HEK293T (cell line): ENCODE data around the gene ZFC3H1.
A peak's percentile ranks its signal among the peaks of the same experiment; 100 is the strongest.

Source experiments
- CTCF ChIA-PET: fragments of 350-600 bp; formaldehyde crosslinking; extraction: SDS; loops from one replicate; lab custom pipeline; 2021; ENCODE audit warnings: antibody characterized with exemption, inconsistent platforms; lab: Yijun Ruan, JAX
- POLR2A ChIA-PET: fragments of 350-600 bp; formaldehyde crosslinking; extraction: SDS; loops from one replicate; lab custom pipeline; 2020; ENCODE audit warnings: antibody characterized with exemption, inconsistent platforms; lab: Yijun Ruan, JAX
- DNase-seq: peaks from one replicate; pipeline ENCODE4 v3.0.0; 2012; ENCODE audit warnings: mixed read lengths; ENCODE audit errors: extremely low spot score
- ARNT ChIP-seq: fragments of 450-650 bp; IDR thresholded peaks from 2 replicates; pipeline ENCODE4 v1.6.1; 2017; ENCODE audit warnings: mild to moderate bottlenecking
- BHLHE40 ChIP-seq: fragments of 450-650 bp; IDR thresholded peaks from 2 replicates; pipeline ENCODE4 v1.6.1; 2016; ENCODE audit warnings: mild to moderate bottlenecking, moderate library complexity, borderline replicate concordance
- CTBP1 ChIP-seq: fragments of 450-650 bp; IDR thresholded peaks from 2 replicates; pipeline ENCODE4 v1.6.1; 2016; ENCODE audit warnings: borderline replicate concordance
- ELF4 ChIP-seq: fragments of 450-650 bp; IDR thresholded peaks from 2 replicates; pipeline ENCODE4 v1.6.1; 2017; ENCODE audit warnings: antibody characterized with exemption
- FOXA1 ChIP-seq: fragments of 450-650 bp; IDR thresholded peaks from 2 replicates; pipeline ENCODE4 v1.6.1; 2016; ENCODE audit warnings: mild to moderate bottlenecking
- FOXK2 ChIP-seq: fragments of 450-650 bp; IDR thresholded peaks from 2 replicates; pipeline ENCODE4 v1.6.1; 2016; ENCODE audit warnings: mild to moderate bottlenecking
- FOXM1 ChIP-seq: fragments of 450-650 bp; IDR thresholded peaks from 2 replicates; pipeline ENCODE4 v1.6.1; 2017; ENCODE audit warnings: mild to moderate bottlenecking, borderline replicate concordance
- HDGF ChIP-seq: fragments of 450-650 bp; IDR thresholded peaks from 2 replicates; pipeline ENCODE4 v1.6.1; 2017; ENCODE audit warnings: antibody characterized with exemption, borderline replicate concordance
- L3MBTL2 ChIP-seq: fragments of 450-650 bp; conservative IDR thresholded peaks from 2 replicates; pipeline ENCODE4 v1.6.1; 2016; ENCODE audit warnings: mild to moderate bottlenecking
- LEF1 ChIP-seq: fragments of 450-650 bp; IDR thresholded peaks from 2 replicates; pipeline ENCODE4 v1.6.1; 2017; ENCODE audit warnings: mild to moderate bottlenecking, borderline replicate concordance
- NFRKB ChIP-seq: fragments of 450-650 bp; IDR thresholded peaks from 2 replicates; pipeline ENCODE4 v1.6.1; 2016; ENCODE audit warnings: mild to moderate bottlenecking, moderate library complexity
- PKNOX1 ChIP-seq: fragments of 450-650 bp; IDR thresholded peaks from 2 replicates; pipeline ENCODE4 v1.6.1; 2016
- SP1 ChIP-seq: fragments of 450-650 bp; IDR thresholded peaks from 2 replicates; pipeline ENCODE4 v1.6.1; 2017
- SUZ12 ChIP-seq: fragments of 450-650 bp; IDR thresholded peaks from 2 replicates; pipeline ENCODE4 v1.6.1; 2016; ENCODE audit warnings: mild to moderate bottlenecking
- TARDBP ChIP-seq: fragments of 450-650 bp; IDR thresholded peaks from 2 replicates; pipeline ENCODE4 v1.6.1; 2016
- ZNF384 ChIP-seq: fragments of 450-650 bp; IDR thresholded peaks from 2 replicates; pipeline ENCODE4 v1.6.1; 2016

Gene ZFC3H1

GRCh38 chr12:71663561-71664410 lies at the start of gene ZFC3H1, which contains the start of gene THAP2:
Gene ZFC3H1 (minus strand): TSS chr12:71663848. CDS start chr12:71663610, 238 bp downstream.
Gene THAP2 (plus strand): TSS chr12:71664301. CDS start chr12:71664510, 209 bp downstream.
- peak; percentile 92 for DNase-seq
- ChIA-PET CTCF (interaction anchor here (0.5 to 1.1 kb wide), 3 partner anchors 9 to 70 kb away, joined by 3 to 5 read pairs (median 4); no protein-coding TSS in a partner anchor), POLR2A (interaction anchor here (0.7 to 2.7 kb wide), 14 partner anchors 11 to 92 kb away, joined by 3 to 50 read pairs (median 3); partner anchors contain the start of genes RAB21 and TMEM19)
- TF ChIP-seq FOXA1 = no peak
- TF ChIP-seq NFRKB = no peak
- TF ChIP-seq L3MBTL2 = no peak; the same call in 1 of the 2 replicates
- TF ChIP-seq BHLHE40 = no peak
- TF ChIP-seq FOXM1 = no peak
- no peak for TF ChIP-seq CTBP1
- no peak for TF ChIP-seq ZNF384
- TF ChIP-seq ELF4 = peak; percentile 80
- 0 out of 2 replicates have a peak, but pooled peaks have one; percentile 10 for TF ChIP-seq PKNOX1
- TF ChIP-seq SP1 = peak; percentile 45; the same call in 1 of the 2 replicates

GRCh38 chr12:71710276-71711125 lies 46.9 kb upstream of the ZFC3H1 start:
- DNase-seq = no peak
- POLR2A ChIA-PET = no interaction called here
- CTCF ChIA-PET = no interaction called here
- TF ChIP-seq HDGF (no peak), FOXM1 (no peak), BHLHE40 (no peak), ELF4 (no peak)

- TF ChIP-seq SUZ12 (no peak), FOXK2 (no peak), TARDBP (no peak), CTBP1 (no peak), ELF4 (no peak), PKNOX1 (no peak), FOXM1 (no peak), FOXA1 (no peak), BHLHE40 (no peak), NFRKB (no peak), L3MBTL2 (no peak), ARNT (no peak), LEF1 (no peak), SP1 (no peak)
- CTCF ChIA-PET = no interaction called here
- POLR2A ChIA-PET = interaction anchor here (1.3 kb wide), 1 partner anchor 23 kb away, joined by 3 read pairs; the partner anchor contains the start of gene TMEM19
- DNase-seq = no peak
These were observed 45.0 kb upstream of the ZFC3H1 start for GRCh38 chr12:71708658-71709057.

- TF ChIP-seq ELF4 (no peak), LEF1 (no peak), NFRKB (no peak), FOXK2 (no peak), SP1 (no peak), PKNOX1 (no peak), ARNT (no peak), CTBP1 (no peak), FOXA1 (no peak), FOXM1 (no peak), BHLHE40 (no peak), ZNF384 (no peak), TARDBP (no peak), L3MBTL2 (no peak), SUZ12 (no peak)
- no peak for DNase-seq
- ChIA-PET CTCF (interaction anchor here (0.7 kb wide), 1 partner anchor 305 kb away, joined by 3 read pairs; no protein-coding TSS in a partner anchor), POLR2A (no interaction called here)
These were observed 41.3 kb upstream of the ZFC3H1 start for GRCh38 chr12:71704920-71705319.

- DNase-seq = no peak
- CTCF ChIA-PET = interaction anchor here (0.7 kb wide), 1 partner anchor 44 kb away, joined by 6 read pairs; no protein-coding TSS in a partner anchor
- TF ChIP-seq BHLHE40 (no peak), L3MBTL2 (no peak), FOXK2 (no peak), FOXM1 (no peak), FOXA1 (no peak), ELF4 (no peak), TARDBP (no peak), ZNF384 (no peak), LEF1 (no peak), SP1 (no peak), NFRKB (no peak), PKNOX1 (no peak), SUZ12 (no peak), HDGF (no peak), CTBP1 (no peak)
- POLR2A ChIA-PET = interaction anchor here (0.6 to 1.3 kb wide), 2 partner anchors 16 to 17 kb away, joined by 3 to 7 read pairs; partner anchors contain the start of gene TMEM19
These were observed 39.6 kb upstream of the ZFC3H1 start for GRCh38 chr12:71703206-71703605.
